ENCODE measurements around the gene SIDT2. TPM values are rescaled to one million over a fixed set of nuclear protein-coding genes. Genes with fewer than 3 reads are reported as not detected.
A peak's percentile ranks its signal among the peaks of the same experiment; 100 is the strongest.
"Not testable (repeated sequence)": the region's sequence is repeated elsewhere in the genome, so short reads cannot be mapped to it uniquely, and the experiment has no call there.

Gene SIDT2
- total and polyA plus RNA-seq, 2 of the 4 experiments (the other 2 are of a cell fraction): 7.3 to 30.3 TPM

DNA sequence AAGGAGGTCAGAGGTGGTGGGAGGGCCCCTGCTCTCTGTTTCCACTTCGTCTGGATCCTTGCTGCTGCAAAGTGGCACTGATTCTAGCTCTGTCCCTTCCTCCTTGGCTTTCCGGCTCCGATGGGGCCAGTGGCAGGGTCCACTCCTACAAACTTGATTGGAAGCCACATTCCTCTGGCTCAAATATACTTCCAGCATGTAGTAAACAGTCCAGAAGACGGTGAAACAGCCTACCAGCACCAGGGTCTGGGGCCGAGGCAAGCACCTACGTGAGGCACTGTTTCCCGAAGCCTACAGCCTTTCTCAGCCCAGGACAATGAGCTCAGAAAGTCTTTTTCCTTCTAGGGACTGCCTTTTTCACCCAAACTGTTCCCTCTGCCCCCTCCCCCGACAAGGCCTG lies 27.6 kb downstream of the SIDT2 start:
- DNase-seq; H4K8ac ChIP-seq (ENCODE audit: low read depth in 2 of 2, low read length in 2 of 2); H2AFZ ChIP-seq (replicated peaks; ENCODE audit: low read length, poor library complexity); H4K5ac ChIP-seq (ENCODE audit: low read depth, low read length); H3K4me2 ChIP-seq (ENCODE audit: low read depth, low read length); H2BK15ac ChIP-seq (ENCODE audit: low read depth, low read length); ATAC-seq (ENCODE audit: low read depth); POLR2A ChIA-PET (ENCODE audit: unreplicated experiment); H2AK9ac ChIP-seq (replicated peaks; ENCODE audit: low read depth, low read length, poor library complexity); BruUV-seq (replicated peaks); H2BK5ac ChIP-seq (ENCODE audit: low read depth, low read length, poor library complexity, severe bottlenecking); H3K23ac ChIP-seq (ENCODE audit: low read depth, low read length); intact Hi-C loops (cut with micrococcal nuclease); H2BK120ac ChIP-seq (ENCODE audit: low read depth, low read length); H2BK20ac ChIP-seq (ENCODE audit: low read depth, low read length); H3K4me3 ChIP-seq (ENCODE audit: insufficient read depth, low read depth, low read length); H3K18ac ChIP-seq (ENCODE audit: low read depth, low read length); H3K56ac ChIP-seq (ENCODE audit: extremely low read depth, insufficient read depth, low read length); H3K14ac ChIP-seq (replicated peaks; ENCODE audit: low read depth, low read length); H4K91ac ChIP-seq (ENCODE audit: insufficient read depth, low read depth, low read length); in situ Hi-C loops (cut with MboI; ENCODE audit: low sequenced_read_pairs); H3K9ac ChIP-seq (ENCODE audit: low read depth, low read length); H3K27ac ChIP-seq (ENCODE audit: insufficient read depth, low read length); H2AK5ac ChIP-seq (ENCODE audit: low read depth, low read length); H3K27me3 ChIP-seq (ENCODE audit: control insufficient read depth, insufficient read depth, low read length); dilution Hi-C loops (cut with HindIII; ENCODE audit: low sequenced_read_pairs, unreplicated experiment); H3K9me3 ChIP-seq (ENCODE audit: control insufficient read depth, insufficient read depth, low read length); CTCF ChIA-PET: not testable (repeated sequence)
- H3K4me1 ChIP-seq (ENCODE audit: control insufficient read depth, insufficient read depth, low read length): peaks cover 33% of the 10 kb centered on the region
- H3K36me3 ChIP-seq (ENCODE audit: control insufficient read depth, insufficient read depth, low read length): peaks cover 45% of the 10 kb centered on the region
- H4K20me1 ChIP-seq (ENCODE audit: insufficient read depth, low read length): peaks cover 43% of the 10 kb centered on the region
- H3K79me1 ChIP-seq (ENCODE audit: low read depth in 1 of 2, low read length in 2 of 2): peaks cover 20 to 44% of the 10 kb centered on the region in 2 experiments
- peaks cover 19% of the 10 kb centered on the region for H3K9me1 ChIP-seq (ENCODE audit: insufficient read depth, low read length)
- WGBS, 2 experiments (ENCODE audit: extremely low coverage in 2 of 2, insufficient read length in 1 of 2): 90% methylated on average over 6 of the region's 8 CpGs; no CpG with 5 or more reads in 1 of the 2 experiments
- H3K4ac ChIP-seq (ENCODE audit: low read depth, low read length): peak overlapping the region; percentile 50

DNA sequence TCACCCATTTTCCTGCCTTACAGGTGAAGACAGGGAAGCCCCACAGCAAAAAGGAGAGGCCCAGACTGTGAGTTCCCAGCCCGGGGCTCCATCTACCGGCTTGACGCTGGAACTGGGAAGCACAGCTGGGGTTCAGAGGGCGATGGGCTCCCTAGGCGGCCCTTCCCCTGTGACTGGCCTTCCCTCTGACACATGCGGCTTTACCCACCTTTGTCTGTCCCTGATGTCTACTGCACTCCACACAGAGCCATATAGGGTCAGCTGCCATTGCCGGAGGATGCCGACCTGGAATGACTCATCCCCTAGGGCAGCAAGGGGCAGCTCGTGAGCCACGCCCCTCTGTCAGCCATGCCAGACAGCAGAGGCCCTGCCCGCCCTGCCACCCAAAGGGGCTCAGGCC lies 28.3 kb downstream of the SIDT2 start:
- H2BK5ac ChIP-seq (ENCODE audit: low read depth, low read length, poor library complexity, severe bottlenecking); POLR2A ChIA-PET (ENCODE audit: unreplicated experiment); BruUV-seq (replicated peaks); H3K9ac ChIP-seq (ENCODE audit: low read depth, low read length); H3K18ac ChIP-seq (ENCODE audit: low read depth, low read length); H2AK9ac ChIP-seq (replicated peaks; ENCODE audit: low read depth, low read length, poor library complexity); DNase-seq; H3K4ac ChIP-seq (ENCODE audit: low read depth, low read length); H2BK15ac ChIP-seq (ENCODE audit: low read depth, low read length); H2AFZ ChIP-seq (replicated peaks; ENCODE audit: low read length, poor library complexity); H2AK5ac ChIP-seq (ENCODE audit: low read depth, low read length); H3K27ac ChIP-seq (ENCODE audit: insufficient read depth, low read length); H3K4me2 ChIP-seq (ENCODE audit: low read depth, low read length); H4K91ac ChIP-seq (ENCODE audit: insufficient read depth, low read depth, low read length); H3K23ac ChIP-seq (ENCODE audit: low read depth, low read length); dilution Hi-C loops (cut with HindIII; ENCODE audit: low sequenced_read_pairs, unreplicated experiment); H3K4me3 ChIP-seq (ENCODE audit: insufficient read depth, low read depth, low read length); CTCF ChIA-PET; H4K5ac ChIP-seq (ENCODE audit: low read depth, low read length); H3K27me3 ChIP-seq (ENCODE audit: control insufficient read depth, insufficient read depth, low read length); H2BK120ac ChIP-seq (ENCODE audit: low read depth, low read length); H4K8ac ChIP-seq (ENCODE audit: low read depth in 2 of 2, low read length in 2 of 2); H3K56ac ChIP-seq (ENCODE audit: extremely low read depth, insufficient read depth, low read length); in situ Hi-C loops (cut with MboI; ENCODE audit: low sequenced_read_pairs); H3K14ac ChIP-seq (replicated peaks; ENCODE audit: low read depth, low read length); H3K9me3 ChIP-seq (ENCODE audit: control insufficient read depth, insufficient read depth, low read length); H2BK20ac ChIP-seq (ENCODE audit: low read depth, low read length); intact Hi-C loops (cut with micrococcal nuclease): not testable (repeated sequence)
- WGBS, 2 experiments (ENCODE audit: extremely low coverage in 2 of 2, insufficient read length in 1 of 2): no CpG with 5 or more reads among the region's 11 CpGs
- H3K36me3 ChIP-seq (ENCODE audit: control insufficient read depth, insufficient read depth, low read length): peaks cover 38% of the 10 kb centered on the region
- H3K4me1 ChIP-seq (ENCODE audit: control insufficient read depth, insufficient read depth, low read length): peaks cover 25% of the 10 kb centered on the region
- peaks cover 20 to 37% of the 10 kb centered on the region in 2 experiments for H3K79me1 ChIP-seq (ENCODE audit: low read depth in 1 of 2, low read length in 2 of 2)
- H3K9me1 ChIP-seq (ENCODE audit: insufficient read depth, low read length): peaks cover 19% of the 10 kb centered on the region
- H4K20me1 ChIP-seq (ENCODE audit: insufficient read depth, low read length): peaks cover 36% of the 10 kb centered on the region
- peak; percentile 6; the same call in 1 of the 2 replicates for ATAC-seq (ENCODE audit: low read depth)
